ES-I3 (cell line): ENCODE measurements around the gene GRID1.

Experiments
- H3K36me3 ChIP-seq: 2 replicates; pipeline ENCODE4 v1.6.1; 2013; ENCODE audit warnings: mild to moderate bottlenecking, low read length, control low read depth, moderate library complexity; ENCODE audit not compliant: insufficient read depth
- H3K4me1 ChIP-seq: 2 replicates; pipeline ENCODE4 v1.6.1; 2013; ENCODE audit warnings: mild to moderate bottlenecking, control low read depth, low read length; ENCODE audit not compliant: insufficient read depth
- H3K9ac ChIP-seq: 2 replicates; pipeline ENCODE4 v1.6.1; 2013; ENCODE audit warnings: low read depth, mild to moderate bottlenecking, low read length, moderate library complexity
- H3K9me3 ChIP-seq: 2 replicates; pipeline ENCODE4 v1.6.1; 2013; ENCODE audit warnings: mild to moderate bottlenecking, low read length, moderate library complexity; ENCODE audit not compliant: control insufficient read depth, insufficient read depth

GRID1 gene

GRCh38 chr10:86267286-86268195 is 99.1 kb downstream of the GRID1 start:
- H3K9me3 ChIP-seq, result no peaks in the 10 kb centered on the region
- no peak overlapping the region for H3K9ac ChIP-seq
- no peaks in the 10 kb centered on the region for H3K36me3 ChIP-seq
- peaks cover 1% of the 10 kb centered on the region; the same call in 1 of the 2 replicates for H3K4me1 ChIP-seq

GRCh38 chr10:86266446-86267242 is 100.0 kb downstream of the GRID1 start:
- peaks cover 7% of the 10 kb centered on the region; the same call in 1 of the 2 replicates for H3K4me1 ChIP-seq
- H3K9ac ChIP-seq, result no peak overlapping the region
- no peaks in the 10 kb centered on the region for H3K9me3 ChIP-seq
- no peaks in the 10 kb centered on the region for H3K36me3 ChIP-seq

GRCh38 chr10:86265895-86266259 is 100.7 kb downstream of the GRID1 start:
- Histone ChIP-seq H3K4me1 (peaks cover 7% of the 10 kb centered on the region; the same call in 1 of the 2 replicates), H3K9ac (no peak overlapping the region), H3K9me3 (no peaks in the 10 kb centered on the region), H3K36me3 (no peaks in the 10 kb centered on the region)

GRCh38 chr10:86265236-86265894 is 101.2 kb downstream of the GRID1 start:
- Histone ChIP-seq H3K9ac (no peak overlapping the region), H3K9me3 (no peaks in the 10 kb centered on the region), H3K36me3 (no peaks in the 10 kb centered on the region), H3K4me1 (peaks cover 7% of the 10 kb centered on the region; the same call in 1 of the 2 replicates)

GRCh38 chr10:86264481-86265231 is 101.9 kb downstream of the GRID1 start:
- H3K4me1 ChIP-seq, result peaks cover 7% of the 10 kb centered on the region; the same call in 1 of the 2 replicates
- no peak overlapping the region for H3K9ac ChIP-seq
- H3K9me3 ChIP-seq, result no peaks in the 10 kb centered on the region
- no peaks in the 10 kb centered on the region for H3K36me3 ChIP-seq

GRCh38 chr10:86263907-86264306 is 102.7 kb downstream of the GRID1 start:
- Histone ChIP-seq H3K9ac (no peak overlapping the region), H3K4me1 (peaks cover 7% of the 10 kb centered on the region; the same call in 1 of the 2 replicates), H3K36me3 (no peaks in the 10 kb centered on the region), H3K9me3 (no peaks in the 10 kb centered on the region)

- Histone ChIP-seq H3K36me3 (no peaks in the 10 kb centered on the region), H3K9me3 (no peaks in the 10 kb centered on the region; the same call in 1 of the 2 replicates), H3K4me1 (peaks cover 7% of the 10 kb centered on the region; the same call in 1 of the 2 replicates), H3K9ac (no peak overlapping the region)
Measured at GRCh38 chr10:86263209-86263608, 103.4 kb downstream of the GRID1 start.

GRCh38 chr10:86262688-86263181 is 103.9 kb downstream of the GRID1 start:
- H3K9me3 ChIP-seq, result no peaks in the 10 kb centered on the region; the same call in 1 of the 2 replicates
- H3K36me3 ChIP-seq, result no peaks in the 10 kb centered on the region
- peaks cover 7% of the 10 kb centered on the region; the same call in 1 of the 2 replicates for H3K4me1 ChIP-seq
- H3K9ac ChIP-seq, result no peak overlapping the region

- Histone ChIP-seq H3K4me1 (peaks cover 7% of the 10 kb centered on the region; the same call in 1 of the 2 replicates), H3K36me3 (no peaks in the 10 kb centered on the region), H3K9ac (no peak overlapping the region), H3K9me3 (no peaks in the 10 kb centered on the region; the same call in 1 of the 2 replicates)
Measured at GRCh38 chr10:86261941-86262687, 104.5 kb downstream of the GRID1 start.

GRCh38 chr10:86261470-86261869 is 105.1 kb downstream of the GRID1 start:
- H3K36me3 ChIP-seq, result no peaks in the 10 kb centered on the region
- H3K4me1 ChIP-seq, result peaks cover 7% of the 10 kb centered on the region; the same call in 1 of the 2 replicates
- H3K9ac ChIP-seq, result no peak overlapping the region
- H3K9me3 ChIP-seq, result no peaks in the 10 kb centered on the region; the same call in 1 of the 2 replicates

GRCh38 chr10:86260564-86260963 is 106.0 kb downstream of the GRID1 start:
- no peak overlapping the region for H3K9ac ChIP-seq
- peaks cover 7% of the 10 kb centered on the region; the same call in 1 of the 2 replicates for H3K4me1 ChIP-seq
- no peaks in the 10 kb centered on the region; the same call in 1 of the 2 replicates for H3K9me3 ChIP-seq
- H3K36me3 ChIP-seq, result no peaks in the 10 kb centered on the region

- Histone ChIP-seq H3K4me1 (peaks cover 7% of the 10 kb centered on the region; the same call in 1 of the 2 replicates), H3K9ac (no peak overlapping the region), H3K9me3 (no peaks in the 10 kb centered on the region; the same call in 1 of the 2 replicates), H3K36me3 (no peaks in the 10 kb centered on the region)
Measured at GRCh38 chr10:86259901-86260562, 106.6 kb downstream of the GRID1 start.
